GM04503 (cell line): Measurements from ENCODE around the gene STXBP1.

ENCODE experiments used
- DNase-seq: peaks from one replicate; pipeline ENCODE4 v3.0.0-alpha.2; 2012; ENCODE audit warnings: low read depth

The STXBP1 gene

DNA sequence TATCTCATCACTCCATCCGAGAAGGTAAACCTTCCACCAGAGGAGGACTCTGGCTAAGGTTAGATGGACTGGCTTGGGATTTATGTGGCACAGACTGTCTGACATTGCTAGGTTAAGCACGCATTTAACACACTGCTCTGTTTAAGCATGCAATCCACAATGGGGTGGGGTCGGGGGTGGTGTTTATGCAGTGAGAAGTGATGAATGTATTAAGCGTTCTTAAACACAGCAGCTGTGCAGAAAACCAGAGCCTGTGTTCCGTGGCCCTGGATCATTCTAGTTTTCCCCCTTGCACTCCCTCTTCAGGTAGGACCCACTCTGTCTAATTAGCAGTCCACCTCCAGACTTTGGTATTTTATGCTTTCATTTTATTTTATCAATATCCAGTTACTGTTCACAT lies 46.4 kb downstream of the STXBP1 start:
- DNase-seq = no peak

DNA sequence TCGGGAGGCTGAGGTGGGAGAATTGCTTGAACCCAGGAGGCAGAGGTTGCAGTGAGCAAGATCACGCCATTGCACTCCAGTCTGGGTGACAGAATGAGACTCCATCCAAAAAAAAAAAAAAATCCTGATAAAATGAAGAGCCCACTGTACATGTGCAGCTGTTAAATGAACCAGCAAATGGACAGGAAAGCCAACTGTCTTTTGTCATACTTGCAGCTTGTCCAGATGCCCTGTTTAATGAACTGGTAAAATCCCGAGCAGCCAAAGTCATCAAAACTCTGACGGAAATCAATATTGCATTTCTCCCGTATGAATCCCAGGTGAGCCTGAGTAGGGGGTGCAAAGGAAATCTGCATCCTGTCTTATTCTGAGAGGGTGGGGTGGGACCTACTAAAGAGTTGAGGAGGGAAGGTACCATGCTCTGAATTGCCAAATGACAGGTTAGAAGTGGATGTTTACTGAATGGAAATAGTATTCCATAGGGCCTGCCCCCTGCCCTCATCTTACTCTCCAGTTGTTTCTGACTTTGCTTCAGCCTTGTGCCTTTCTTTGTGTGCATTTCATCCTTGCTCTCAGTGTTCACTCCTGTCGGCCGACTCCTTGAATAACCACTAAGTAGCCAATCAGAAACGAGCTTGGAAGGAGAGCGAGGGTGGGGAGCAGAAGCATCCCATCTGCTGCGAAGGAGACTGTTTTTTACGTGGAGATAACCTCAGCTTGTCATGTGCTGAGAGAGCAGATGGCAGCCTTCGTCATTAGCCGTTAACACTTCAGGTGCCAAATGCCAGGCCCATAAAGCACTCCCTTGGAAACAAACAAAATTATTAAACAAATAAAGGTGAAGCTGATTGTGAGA lies 49.0 kb downstream of the STXBP1 start:
- DNase-seq = no peak

DNA sequence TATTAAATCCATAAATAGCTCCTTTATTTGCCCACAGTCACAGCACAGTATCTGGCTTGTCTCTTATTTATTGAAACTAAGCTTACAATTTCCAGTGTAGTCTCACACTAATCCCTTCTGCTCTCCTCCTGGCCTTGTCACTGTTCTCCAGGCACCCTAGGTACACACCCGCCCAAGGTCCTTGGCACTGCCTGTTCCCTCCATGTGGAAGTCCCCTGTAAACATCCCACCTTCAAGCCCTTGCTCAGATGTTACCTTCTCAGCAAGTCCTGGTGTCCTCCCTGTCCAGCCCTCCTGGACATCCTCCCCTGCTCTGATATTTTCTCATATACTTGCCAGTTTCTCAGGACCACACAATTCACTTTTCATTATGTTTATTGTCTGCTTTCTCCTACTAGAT lies 50.5 kb downstream of the STXBP1 start:
- no peak for DNase-seq

DNA sequence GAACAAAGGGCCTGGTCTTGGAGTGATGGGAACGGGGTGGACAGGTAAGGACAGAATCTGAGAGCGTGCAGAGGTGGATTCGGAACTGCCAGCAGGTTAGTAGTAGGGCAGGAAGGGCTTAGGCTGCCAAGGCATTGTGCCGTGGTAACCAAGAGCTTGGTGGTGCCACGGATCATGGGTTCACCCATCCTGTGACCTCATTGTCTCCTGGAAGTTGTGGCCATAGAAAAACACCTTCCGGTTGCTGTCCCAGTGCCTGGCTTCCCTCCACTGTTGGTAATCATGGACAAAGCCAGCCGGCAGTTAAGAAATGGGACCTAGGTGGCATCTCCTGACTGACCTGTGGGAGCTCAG lies 52.2 kb downstream of the STXBP1 start:
- no peak for DNase-seq

DNA sequence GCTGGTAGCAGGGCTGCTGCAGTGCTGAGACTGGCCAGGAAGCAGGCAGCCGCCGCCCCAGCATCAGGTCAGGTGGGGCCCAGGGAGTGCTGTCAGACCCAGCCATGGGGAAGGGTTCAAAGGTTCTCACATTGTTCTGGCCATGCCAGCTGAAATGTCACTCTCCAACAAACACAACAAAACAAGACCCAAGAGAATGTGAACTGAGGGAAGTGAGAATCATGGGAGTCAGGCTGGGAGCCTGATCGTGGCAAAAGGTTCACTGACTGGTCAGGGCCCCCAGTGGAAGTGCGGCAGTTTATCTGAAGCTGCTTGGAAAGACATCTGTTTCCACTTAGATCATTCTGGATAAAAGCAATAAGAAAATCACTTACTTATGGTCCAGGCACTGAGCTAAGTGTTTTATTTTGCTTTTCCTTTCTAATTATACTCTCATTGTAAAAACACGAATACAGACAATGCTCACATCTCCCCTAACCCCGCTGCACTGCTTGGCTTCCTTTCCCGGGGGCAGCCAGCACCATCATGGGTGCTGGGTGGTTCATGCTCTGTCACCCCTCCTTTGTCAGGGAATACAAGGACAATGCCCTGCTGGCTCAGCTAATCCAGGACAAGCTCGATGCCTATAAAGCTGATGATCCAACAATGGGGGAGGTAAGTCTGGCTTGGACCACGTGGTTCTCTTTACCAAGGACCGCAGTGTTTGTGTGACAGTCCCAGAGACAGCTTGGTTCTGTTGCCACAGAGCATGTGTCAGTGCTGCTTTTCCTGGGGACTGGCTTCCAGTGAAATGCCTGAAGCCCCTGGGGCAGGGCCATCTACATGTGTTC lies 52.8 kb downstream of the STXBP1 start:
- no peak for DNase-seq

DNA sequence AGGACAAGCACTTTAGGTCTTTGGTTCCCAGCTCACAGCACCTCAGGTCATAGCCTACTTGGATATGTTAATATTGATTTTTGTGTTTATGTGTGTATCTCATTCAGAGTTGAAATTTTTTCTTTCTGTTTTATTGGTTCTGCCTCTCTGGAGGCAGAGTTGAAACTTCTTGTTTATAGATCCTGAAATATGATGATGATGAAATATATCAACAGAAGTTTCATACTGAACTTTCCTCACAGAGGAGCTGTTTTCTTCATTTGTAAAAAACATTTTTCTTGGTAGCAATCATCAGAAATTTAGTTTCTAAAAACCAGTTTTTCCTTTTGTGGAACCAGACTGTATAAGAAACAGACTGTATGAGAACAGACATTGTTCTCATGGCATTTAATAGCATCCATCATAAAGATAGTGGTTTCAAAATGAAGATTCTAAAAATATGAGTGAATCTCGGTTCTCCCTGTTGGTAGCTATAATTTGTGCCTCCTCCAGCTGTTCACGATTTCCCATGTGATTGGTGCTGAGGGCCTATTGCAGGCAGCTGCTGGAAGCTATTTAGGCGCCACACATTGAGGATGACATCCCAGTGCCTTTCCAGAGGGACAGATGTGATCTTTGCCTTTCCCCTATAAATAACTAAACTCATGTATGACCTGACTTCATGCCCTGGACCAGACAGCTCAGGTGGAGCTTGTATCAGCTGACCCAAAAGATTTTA lies 55.2 kb downstream of the STXBP1 start:
- no peak for DNase-seq

DNA sequence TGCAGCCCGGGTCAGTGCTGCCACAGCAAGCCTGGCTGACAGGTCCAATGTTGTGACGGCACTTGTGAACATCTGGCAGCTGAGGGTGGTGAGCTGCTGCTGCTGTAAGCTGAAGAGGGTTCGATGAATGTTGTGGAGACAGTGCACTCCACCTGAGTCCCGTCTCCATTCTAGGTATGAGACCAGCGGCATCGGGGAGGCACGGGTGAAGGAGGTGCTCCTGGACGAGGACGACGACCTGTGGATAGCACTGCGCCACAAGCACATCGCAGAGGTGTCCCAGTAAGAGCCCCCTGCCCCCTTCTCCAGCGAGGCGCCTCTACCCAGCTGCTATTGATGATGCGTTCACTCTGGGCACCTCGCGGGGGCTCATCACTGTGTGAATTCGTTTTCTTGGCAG lies 55.8 kb downstream of the STXBP1 start:
- no peak for DNase-seq

DNA sequence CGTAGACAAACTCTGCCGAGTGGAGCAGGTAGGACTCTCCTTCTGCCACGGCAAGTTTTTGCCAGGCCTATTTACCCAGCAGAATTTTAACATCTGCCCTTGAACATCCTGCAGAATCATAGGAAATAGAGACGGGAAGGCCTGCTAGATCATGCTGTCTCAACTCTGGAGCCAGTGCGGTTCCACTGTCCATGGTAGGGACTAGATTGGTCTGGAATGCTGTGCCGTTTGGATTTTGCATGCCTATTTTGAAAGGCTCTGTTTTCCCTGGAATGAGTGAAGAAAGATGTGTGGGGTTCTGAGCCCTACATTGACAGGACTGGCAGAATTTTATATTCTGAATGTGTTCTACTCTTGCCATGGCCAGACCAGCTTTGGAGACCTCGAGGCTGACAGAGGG lies 61.2 kb downstream of the STXBP1 start:
- DNase-seq = no peak

DNA sequence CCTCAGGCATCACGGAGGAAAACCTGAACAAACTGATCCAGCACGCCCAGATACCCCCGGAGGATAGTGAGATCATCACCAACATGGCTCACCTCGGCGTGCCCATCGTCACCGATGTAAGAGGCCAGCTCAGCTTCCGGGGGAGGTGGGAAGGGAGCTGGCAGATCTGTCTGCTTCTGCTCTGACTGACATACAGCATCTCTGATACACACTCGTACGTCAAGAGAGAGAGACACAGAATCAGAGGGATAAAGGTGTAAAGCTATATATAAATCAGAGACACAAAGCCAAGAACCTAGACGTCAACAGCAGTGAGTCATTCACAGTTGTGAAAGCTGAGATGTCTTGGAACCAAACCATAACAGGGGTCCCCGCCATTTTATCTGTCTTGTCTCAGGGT lies 64.6 kb downstream of the STXBP1 start:
- DNase-seq = no peak

DNA sequence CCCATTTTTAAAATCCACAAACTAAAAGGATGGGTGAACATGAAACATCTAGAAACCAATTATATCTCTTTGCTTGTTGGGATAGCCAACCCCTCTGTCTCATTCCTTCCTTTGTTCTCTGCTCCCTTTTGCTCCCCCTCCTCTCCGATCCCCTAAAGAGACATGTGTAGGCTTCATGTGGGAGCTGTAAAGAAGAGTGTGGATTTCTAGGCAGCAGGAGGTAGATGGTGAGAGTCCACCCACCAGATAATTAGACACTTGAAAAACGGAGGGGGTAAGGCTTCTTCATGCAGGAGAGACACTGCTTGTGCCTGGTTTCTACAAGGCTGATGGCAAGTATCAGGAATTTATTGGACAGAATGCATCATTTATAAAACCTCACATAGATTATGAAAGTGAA lies 67.4 kb downstream of the STXBP1 start:
- no peak for DNase-seq

DNA sequence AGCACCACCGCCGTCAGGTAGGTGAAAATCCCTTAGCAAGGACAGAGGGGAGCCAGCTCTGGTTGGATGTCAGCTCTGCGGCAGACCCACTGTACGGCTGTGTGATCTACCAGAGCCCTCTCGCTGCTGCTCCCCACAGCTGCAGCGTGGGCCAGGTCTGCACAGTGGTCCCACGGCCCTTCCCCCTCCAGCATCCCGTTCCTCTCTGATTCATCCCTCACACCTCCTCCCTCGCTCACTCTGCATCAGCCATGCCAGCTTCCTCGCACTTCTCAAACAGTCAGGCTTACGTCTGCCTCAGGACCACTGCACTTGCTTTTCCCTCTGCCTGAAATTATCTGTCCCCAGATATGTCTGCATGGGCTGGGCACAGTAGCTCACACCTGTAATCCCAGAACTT lies 68.1 kb downstream of the STXBP1 start:
- no peak for DNase-seq

DNA sequence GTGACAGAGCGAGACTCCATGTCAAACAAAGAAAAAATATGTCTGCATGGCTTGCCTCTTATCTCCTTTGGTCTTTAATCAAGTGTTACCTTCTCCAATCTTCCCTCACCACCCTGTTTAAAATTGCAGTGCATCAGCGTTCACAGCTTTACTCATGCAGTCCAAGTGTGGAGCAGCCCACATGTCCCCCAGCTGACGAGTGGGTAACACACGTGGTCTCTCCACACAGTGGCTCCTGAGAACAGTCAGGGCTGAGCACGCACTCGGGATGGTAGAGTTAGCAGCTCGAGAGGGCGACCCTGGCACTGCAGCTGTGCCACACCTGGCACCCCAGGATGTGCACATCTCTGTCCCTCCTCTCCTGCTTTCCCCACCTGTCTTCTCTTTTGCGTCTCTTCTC lies 68.8 kb downstream of the STXBP1 start:
- no peak for DNase-seq

DNA sequence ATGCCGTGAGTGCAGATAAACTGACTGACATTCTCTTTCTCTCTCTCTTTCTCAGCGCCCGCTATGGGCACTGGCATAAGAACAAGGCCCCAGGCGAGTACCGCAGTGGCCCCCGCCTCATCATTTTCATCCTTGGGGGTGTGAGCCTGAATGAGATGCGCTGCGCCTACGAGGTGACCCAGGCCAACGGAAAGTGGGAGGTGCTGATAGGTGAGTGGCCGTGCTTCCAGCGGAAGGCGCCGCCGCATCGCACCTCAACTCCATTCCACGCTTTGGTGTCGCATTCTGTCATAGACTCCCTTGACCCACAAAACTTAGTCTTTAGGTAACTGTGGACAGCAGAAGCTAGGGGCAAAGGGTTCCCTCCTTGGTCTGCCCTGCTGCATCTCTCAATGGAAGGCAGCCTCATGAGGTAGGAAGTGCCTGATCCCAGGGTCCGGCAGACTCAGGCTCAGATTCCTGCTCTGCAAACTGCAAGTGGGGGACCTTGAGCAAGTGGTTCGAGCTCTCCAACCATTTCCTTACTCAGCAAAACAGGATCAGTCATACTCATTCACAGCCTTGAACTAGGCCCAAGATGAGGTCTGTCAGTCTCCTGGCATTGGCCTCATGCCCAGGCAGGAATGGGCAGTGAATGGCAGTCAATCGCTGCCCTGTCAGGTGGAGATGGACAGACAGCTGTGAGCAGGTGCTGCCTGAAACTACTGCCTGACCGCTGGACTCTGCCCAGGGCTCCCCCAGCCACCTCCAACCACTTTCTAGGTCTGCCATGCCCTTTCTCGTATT lies 70.5 kb downstream of the STXBP1 start:
- DNase-seq = no peak

DNA sequence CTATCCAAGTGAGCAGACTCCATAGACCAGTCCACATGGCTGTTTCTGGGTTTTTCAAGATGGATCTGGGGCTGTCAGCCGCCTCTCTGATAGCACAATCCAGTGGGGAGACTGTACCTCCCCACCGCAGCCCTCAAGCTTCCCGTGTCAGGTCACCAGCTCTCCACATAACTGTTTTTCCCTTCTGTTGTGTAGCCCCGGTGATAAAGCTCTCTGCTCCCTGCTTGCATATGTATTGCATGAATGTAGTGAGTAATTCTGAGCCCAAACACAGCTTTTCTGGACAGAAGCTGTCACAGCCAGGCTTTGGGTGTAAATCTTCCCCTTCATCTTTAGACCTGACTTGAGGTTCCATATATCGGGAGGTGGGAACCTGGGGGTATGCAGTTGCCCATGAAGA lies 71.6 kb downstream of the STXBP1 start:
- DNase-seq = peak; percentile 78

DNA sequence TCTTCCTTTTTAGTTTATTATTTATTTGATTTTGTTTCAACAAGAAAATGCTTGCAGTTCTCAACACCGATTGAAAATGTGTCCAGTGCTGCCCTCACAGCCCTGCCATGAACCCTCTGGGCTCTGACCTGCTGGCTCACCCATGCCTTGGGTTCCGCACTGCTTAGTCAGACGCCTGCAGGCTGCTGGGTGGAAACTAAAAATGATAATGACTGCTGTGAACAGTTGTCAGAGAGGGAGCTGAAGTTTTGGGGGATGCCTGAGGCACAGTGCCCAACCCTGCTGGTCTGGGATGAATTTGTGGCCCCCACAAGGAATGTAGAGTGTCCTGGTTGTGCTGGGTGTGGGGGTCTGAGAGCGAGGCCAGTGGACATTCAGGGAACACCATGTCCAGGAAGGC lies 72.5 kb downstream of the STXBP1 start:
- DNase-seq = peak; percentile 49

DNA sequence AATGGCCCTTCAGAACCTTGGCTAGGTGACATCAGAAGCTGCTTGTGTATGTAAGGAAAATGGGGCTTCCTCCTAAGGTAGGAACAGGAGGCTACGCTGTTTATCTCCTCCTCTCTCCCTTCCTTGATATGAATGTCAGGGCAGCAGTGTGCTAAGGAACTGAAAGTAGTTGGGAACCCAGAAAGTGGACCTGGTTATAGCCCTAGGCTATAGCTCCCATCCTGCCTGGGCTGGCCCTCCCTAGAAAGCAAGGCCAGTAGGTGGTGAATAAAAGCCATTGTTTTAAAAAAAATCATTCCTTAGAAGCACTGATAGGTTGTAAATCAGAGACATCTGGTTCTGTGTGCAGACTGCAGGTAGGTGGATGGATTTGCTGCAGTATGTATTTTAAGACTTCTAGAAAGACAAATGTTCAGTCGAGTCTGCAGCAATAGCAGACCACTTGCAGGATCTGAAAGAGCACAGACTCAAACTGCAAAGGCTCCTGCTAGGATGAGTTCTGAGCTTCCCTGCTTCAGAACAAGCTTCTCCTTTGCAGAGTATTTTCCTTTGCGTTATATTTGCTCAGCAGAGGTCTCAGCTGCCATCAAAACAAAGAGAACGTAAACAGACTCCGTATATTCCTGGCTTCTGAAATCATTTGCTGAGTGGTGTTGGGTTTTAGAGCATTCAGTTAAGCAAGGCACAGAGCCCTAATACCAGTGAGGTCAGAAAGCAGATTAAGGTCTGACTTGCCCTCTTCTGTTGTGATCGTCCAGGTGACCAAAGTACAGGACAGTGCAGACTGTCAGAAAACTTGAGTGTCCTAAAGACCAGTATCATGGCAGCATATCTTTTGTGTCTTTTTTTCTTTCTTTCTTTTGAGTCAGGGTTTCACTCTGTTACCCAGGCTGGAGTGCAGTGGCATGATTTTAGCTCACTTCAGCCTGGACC lies 74.7 kb downstream of the STXBP1 start:
- DNase-seq = no peak

DNA sequence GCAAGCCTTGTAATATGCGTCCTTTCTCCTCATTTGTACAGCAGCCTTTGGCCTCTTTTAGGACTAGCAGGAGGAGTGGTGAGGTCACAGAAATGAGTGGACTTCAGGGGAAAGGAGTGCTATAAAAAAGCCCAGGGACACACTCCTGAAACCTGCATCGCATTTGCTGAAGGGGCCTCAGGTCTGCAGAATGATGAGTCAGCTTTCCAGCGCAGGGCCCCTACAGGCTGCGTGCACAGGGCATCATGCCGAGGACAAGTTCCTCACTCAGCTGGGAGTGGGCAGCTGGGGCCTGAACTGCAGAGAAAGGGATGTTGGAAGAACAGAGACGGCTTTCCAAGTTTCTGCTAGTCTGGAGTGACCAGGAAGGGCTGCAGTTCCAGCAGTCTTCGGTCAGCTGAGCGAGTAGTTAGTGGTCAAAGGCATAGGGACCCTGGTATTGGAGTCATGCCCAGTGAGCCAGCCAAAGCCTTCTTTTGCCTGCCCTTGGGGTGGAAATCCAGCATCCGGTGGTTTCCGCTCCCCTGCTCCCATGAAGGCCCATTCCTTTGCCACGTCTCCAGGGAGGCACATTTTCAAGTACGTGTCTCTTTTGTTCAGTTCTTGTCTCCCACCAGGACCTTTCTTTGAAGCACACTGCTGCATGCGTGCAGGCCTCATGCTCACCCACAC lies 77.4 kb downstream of the STXBP1 start:
- DNase-seq = no peak

DNA sequence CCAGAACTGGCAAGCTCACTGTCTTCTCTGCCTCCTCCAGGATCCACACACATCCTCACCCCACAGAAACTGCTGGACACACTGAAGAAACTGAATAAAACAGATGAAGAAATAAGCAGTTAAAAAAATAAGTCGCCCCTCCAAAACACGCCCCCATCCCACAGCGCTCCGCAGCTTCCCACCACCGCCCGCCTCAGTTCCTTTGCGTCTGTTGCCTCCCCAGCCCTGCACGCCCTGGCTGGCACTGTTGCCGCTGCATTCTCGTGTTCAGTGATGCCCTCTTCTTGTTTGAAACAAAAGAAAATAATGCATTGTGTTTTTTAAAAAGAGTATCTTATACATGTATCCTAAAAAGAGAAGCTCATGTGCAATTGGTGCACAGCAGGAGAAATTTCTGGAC lies 78.7 kb downstream of the STXBP1 start:
- DNase-seq = no peak

DNA sequence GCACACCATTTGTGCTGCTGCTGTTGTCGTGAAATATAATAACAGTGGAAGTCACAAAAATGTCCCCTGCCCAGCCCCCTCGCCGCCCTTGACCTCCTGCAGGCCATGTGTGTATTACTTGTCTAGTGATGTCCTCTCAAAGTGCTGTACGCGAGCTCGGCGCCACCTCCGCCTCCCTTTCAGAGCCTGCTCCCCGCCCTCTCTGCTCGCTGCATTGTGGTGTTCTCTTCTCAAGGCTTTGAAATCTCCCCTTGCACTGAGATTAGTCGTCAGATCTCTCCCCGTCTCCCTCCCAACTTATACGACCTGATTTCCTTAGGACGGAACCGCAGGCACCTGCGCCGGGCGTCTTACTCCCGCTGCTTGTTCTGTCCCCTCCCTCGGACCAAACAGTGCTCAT lies 80.0 kb downstream of the STXBP1 start:
- DNase-seq = no peak

DNA sequence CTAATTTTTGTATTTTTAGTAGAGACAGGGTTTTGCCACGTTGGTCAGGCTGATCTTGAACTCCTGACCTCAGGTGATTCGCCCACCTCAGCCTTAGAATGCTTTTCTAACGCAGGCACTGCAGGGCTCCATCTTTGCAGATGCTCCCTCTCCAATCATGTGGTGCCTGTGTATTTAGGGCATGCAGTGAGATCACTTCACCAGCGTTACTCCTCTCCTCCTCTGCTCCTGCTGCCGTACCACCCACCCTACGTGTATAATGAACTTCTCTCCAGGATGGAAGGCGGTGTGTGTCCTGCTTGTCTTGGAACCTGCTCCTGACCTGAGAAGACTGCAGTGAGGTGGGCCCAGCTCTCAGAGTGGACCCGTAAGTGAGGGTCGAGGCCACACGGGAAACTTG lies 81.1 kb downstream of the STXBP1 start:
- DNase-seq = no peak
